CD4-positive, alpha-beta T cell treated with Interleukin-15 for 4 hours (primary cell): Measurements from ENCODE around the gene MGLL.

ENCODE experiments used
- DNase-seq: peaks from one replicate; pipeline ENCODE4 v3.0.0-alpha.2; 2020; ENCODE audit warnings: low spot score

Gene MGLL

GRCh38 chr3:127772273-127772672 is 50.0 kb downstream of the MGLL start:
- DNase-seq: no peak

GRCh38 chr3:127771746-127772145 is 50.6 kb downstream of the MGLL start:
- DNase-seq: no peak

GRCh38 chr3:127770671-127771355 is 51.5 kb downstream of the MGLL start:
- DNase-seq: no peak

- no peak for DNase-seq
These were observed 52.8 kb downstream of the MGLL start for GRCh38 chr3:127769284-127770081.

- DNase-seq: no peak
These were observed 53.8 kb downstream of the MGLL start for GRCh38 chr3:127768346-127769008.

GRCh38 chr3:127767126-127767525 is 55.2 kb downstream of the MGLL start:
- no peak for DNase-seq

- no peak for DNase-seq
These were observed 56.6 kb downstream of the MGLL start for GRCh38 chr3:127765735-127766134.

GRCh38 chr3:127764841-127765362 is 57.4 kb downstream of the MGLL start:
- DNase-seq: no peak

GRCh38 chr3:127764301-127764700 is 58.0 kb downstream of the MGLL start:
- DNase-seq: no peak

- DNase-seq: no peak
These were observed 58.5 kb downstream of the MGLL start for GRCh38 chr3:127763816-127764215.

GRCh38 chr3:127763337-127763736 is 59.0 kb downstream of the MGLL start:
- DNase-seq: no peak

GRCh38 chr3:127762787-127763105 is 59.6 kb downstream of the MGLL start:
- no peak for DNase-seq

GRCh38 chr3:127762077-127762786 is 60.1 kb downstream of the MGLL start:
- no peak for DNase-seq

- no peak for DNase-seq
These were observed 60.9 kb downstream of the MGLL start for GRCh38 chr3:127761441-127761801.

- DNase-seq: no peak
These were observed 61.4 kb downstream of the MGLL start for GRCh38 chr3:127760791-127761440.

GRCh38 chr3:127760361-127760760 is 62.0 kb downstream of the MGLL start:
- DNase-seq: no peak

GRCh38 chr3:127759826-127760225 is 62.5 kb downstream of the MGLL start:
- no peak for DNase-seq

GRCh38 chr3:127758013-127758412 is 64.3 kb downstream of the MGLL start:
- DNase-seq: no peak

- no peak for DNase-seq
These were observed 67.0 kb downstream of the MGLL start for GRCh38 chr3:127755305-127755681.

- DNase-seq: peak; percentile 9
These were observed 67.7 kb downstream of the MGLL start for GRCh38 chr3:127754411-127755304.

GRCh38 chr3:127753898-127754410 is 68.4 kb downstream of the MGLL start:
- DNase-seq: no peak
